HG02885 (cell line): ENCODE measurements around the gene PIP4K2A.
A peak's percentile ranks its signal among the peaks of the same experiment; 100 is the strongest.

Experiments used
- ATAC-seq: cut with Tn5 transposase; IDR thresholded peaks from one replicate; pipeline ENCODE4 v1.9.1; 2021; ENCODE audit warnings: mild to moderate bottlenecking; ENCODE audit not compliant: unreplicated experiment, poor library complexity

The PIP4K2A gene

DNA sequence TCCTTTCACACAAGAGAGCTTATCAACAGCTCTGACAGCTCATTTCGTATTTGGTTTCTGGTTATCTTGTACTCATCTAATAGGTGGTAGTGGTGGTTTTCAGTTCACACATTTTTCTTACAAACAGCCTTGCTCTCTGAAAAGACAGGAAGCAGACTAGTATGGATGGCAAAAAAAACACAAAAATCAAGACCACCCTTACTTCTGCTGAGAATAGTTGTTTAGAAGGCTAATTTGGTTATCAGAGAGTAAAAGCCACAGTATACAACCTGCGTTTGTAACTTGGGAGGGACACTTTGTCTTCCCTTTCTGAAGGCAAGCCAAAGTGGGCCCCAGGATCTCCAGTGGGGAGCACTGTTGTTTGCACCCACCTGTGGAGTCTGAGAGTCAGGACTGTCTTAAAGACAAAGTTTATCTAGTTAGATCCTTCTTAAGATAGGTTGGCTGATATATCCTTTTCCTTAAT, 68.0 kb downstream of the PIP4K2A start:
- ATAC-seq, result peak; percentile 60

- ATAC-seq, result no peak
These were observed 70.2 kb downstream of the PIP4K2A start for GRCh38 chr10:22644222-22644621.

GRCh38 chr10:22643775-22644174, 70.6 kb downstream of the PIP4K2A start:
- no peak for ATAC-seq

DNA sequence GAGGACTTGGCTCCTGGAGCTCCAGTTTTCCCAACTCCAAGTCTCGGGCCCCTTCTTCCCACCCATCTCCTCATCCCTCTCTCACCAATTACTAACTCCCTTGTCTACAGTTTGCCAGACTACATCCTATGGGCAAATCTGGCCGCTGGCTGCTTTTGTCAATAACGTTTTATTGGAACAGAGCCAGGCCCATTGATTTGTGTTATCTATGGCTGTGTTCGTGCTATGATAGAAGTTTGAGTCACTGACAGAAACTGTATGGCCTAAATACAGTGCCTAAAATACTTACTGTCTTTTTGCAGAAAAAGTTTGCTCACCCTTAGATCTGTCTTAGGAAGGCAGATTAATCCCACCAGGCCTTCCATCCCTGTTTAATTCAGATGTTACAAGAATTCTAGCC, 71.3 kb downstream of the PIP4K2A start:
- no peak for ATAC-seq

- no peak for ATAC-seq
These were observed 72.6 kb downstream of the PIP4K2A start for GRCh38 chr10:22641743-22642142.

DNA sequence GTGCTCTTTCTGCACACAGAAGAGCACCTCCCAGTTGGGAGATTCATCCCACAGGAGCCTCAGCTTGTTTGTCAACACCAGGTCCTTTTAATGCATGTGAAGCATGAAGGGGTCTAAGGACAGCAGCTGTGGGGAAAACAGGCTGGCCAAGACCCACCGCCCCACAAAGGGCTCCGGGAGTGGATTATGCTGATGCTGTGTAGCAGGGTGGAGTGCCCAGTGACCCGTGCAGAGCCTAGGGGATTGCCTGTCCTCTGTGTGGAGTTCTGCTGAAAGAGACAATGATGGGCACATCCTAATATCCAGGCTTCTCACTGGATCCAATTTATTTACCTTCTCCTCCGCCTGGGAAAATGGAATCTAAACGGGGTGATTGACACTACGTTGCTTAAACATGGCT, 74.0 kb downstream of the PIP4K2A start:
- no peak for ATAC-seq

- ATAC-seq, result no peak
These were observed 75.5 kb downstream of the PIP4K2A start for GRCh38 chr10:22638863-22639262.

GRCh38 chr10:22637491-22637890, 76.9 kb downstream of the PIP4K2A start:
- ATAC-seq, result no peak

GRCh38 chr10:22635650-22636049, 78.7 kb downstream of the PIP4K2A start:
- peak; percentile 35 for ATAC-seq

GRCh38 chr10:22634606-22635459, 79.5 kb downstream of the PIP4K2A start:
- no peak for ATAC-seq

GRCh38 chr10:22634093-22634492, 80.3 kb downstream of the PIP4K2A start:
- ATAC-seq, result no peak

DNA sequence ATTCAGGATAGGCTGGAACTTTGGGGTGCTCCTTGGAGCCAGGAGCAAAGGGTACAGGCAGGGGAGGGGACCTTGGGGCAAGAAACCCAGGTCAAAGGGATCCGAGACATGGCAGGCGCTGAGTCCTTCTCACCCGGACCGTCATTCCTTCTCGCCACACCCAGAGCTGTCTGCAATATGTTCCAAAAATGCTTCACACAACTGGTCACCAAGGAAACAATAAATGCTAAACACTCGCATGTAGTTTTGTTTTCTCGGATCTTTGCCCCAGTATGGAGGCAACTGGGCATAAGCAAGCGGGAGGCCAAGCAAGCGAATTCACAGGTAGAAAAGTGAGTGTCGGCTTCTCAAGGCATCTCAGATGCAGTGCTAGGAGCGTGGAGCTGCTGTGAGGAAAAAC, 80.8 kb downstream of the PIP4K2A start:
- no peak for ATAC-seq

- no peak for ATAC-seq
These were observed 81.3 kb downstream of the PIP4K2A start for GRCh38 chr10:22633106-22633505.

- peak; percentile 28 for ATAC-seq
These were observed 82.6 kb downstream of the PIP4K2A start for GRCh38 chr10:22631646-22632278.

- no peak for ATAC-seq
These were observed 83.2 kb downstream of the PIP4K2A start for GRCh38 chr10:22631185-22631584.

- ATAC-seq, result peak; percentile 84
These were observed 83.9 kb downstream of the PIP4K2A start for GRCh38 chr10:22630234-22631174.

DNA sequence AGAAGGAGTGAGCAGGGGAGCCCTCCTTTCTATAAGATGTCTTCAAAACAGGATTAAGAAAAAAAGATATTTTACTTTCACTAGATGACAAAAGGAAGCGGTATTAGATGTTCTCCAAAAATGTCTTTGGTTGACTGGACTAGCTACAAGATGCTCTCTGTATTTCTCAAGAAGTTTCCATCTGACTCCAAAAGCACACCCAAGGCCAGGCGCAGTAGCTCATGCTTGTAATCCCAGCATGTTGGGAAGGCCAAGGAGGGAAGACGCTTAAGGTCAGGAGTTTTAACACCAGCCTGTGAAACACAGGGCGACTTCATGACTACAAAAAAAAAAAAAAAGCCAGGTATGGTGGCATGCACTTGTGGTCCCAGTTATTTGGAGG, 84.5 kb downstream of the PIP4K2A start:
- peak; percentile 36 for ATAC-seq

GRCh38 chr10:22629126-22629525, 85.3 kb downstream of the PIP4K2A start:
- ATAC-seq, result no peak

- ATAC-seq, result no peak
These were observed 86.1 kb downstream of the PIP4K2A start for GRCh38 chr10:22628309-22628708.

- ATAC-seq, result no peak
These were observed 87.6 kb downstream of the PIP4K2A start for GRCh38 chr10:22626784-22627183.
